Vagina (tissue), 2 donors: ENCODE results near the gene KCNF1.

Source experiments
- CTCF ChIP-seq, 3 experiments: fragments of 450-650 bp in 2 of 3; fragments of 200-600 bp in 1 of 3; sonication (generic) in 1 of 3; IDR thresholded peaks; one replicate each; pipeline ENCODE4 v1.5.1; 2017 to 2019; ENCODE audit warnings: antibody characterized with exemption in 3 of 3, mild to moderate bottlenecking in 2 of 3, moderate library complexity in 2 of 3
- POLR2A ChIP-seq, 2 donors: fragments of 450-650 bp; IDR thresholded peaks; one replicate each; pipeline ENCODE4 v1.6.1; 2017; ENCODE audit warnings: antibody characterized with exemption in 2 of 2, mild to moderate bottlenecking in 2 of 2, moderate library complexity in 2 of 2
- POLR2AphosphoS5 ChIP-seq, 2 donors: sonication (generic); formaldehyde crosslinking; IDR thresholded peaks; one replicate each; pipeline ENCODE4 v1.9.0; 2017; ENCODE audit warnings: antibody characterized with exemption in 2 of 2, mild to moderate bottlenecking in 2 of 2, low read depth in 1 of 2; ENCODE audit not compliant: insufficient read depth in 1 of 2

- no peak for TF ChIP-seq POLR2A (IDR thresholded peaks at IDR 0.05)
- no peak for TF ChIP-seq POLR2AphosphoS5 (IDR thresholded peaks at IDR 0.05; ENCODE audit: insufficient read depth in 1 of 2, low read depth in 1 of 2)
- no peak for TF ChIP-seq CTCF (IDR thresholded peaks at IDR 0.05)
These were observed 22.7 kb downstream of the KCNF1 start for GRCh38 chr2:10934308-10934978.
